Heart left ventricle (tissue), 13 donors: Measurements from ENCODE around the gene FBXL7.

Experiments used
- CTCF ChIP-seq, 12 donors: fragments of 200-600 bp; sonication (generic) in 4 of 12; IDR thresholded peaks; one replicate each; pipeline versions ENCODE4 v1.5.0 to v1.8.0; 2018 to 2022; ENCODE audit warnings: antibody characterized with exemption in 12 of 12, mild to moderate bottlenecking in 5 of 12
- POLR2A ChIP-seq, 2 donors: fragments of 450-650 bp; IDR thresholded peaks; one replicate each; pipeline ENCODE4 v1.6.1; 2017; ENCODE audit warnings: antibody characterized with exemption in 2 of 2, mild to moderate bottlenecking in 2 of 2, moderate library complexity in 2 of 2
- donor health status: ischemic (EF 13 %, LVEDD 7.1; RV severe dilation, severe dysfunction).
- donor health status: DM: no; HTN: yes; CAD: no.
- donor health status: DM: no; HTN: no; CAD: no.
- donor health status: ischemic (EF 25% LVEDD 6.9; RV normal size, moderate dysfunction).
- donor health status: ischemic (EF 25% LVEDD 5.7; RV mildly dilated, moderate dysfunction).
- donor health status: ischemic (EF 35%, LVEDD 5.7; RV mildly dilated, moderate dysfunction).
- donor health status: nonischemic (EF 11% LVEDD 7.7; RV severe dilation, severe dysfunction).
- donor health status: DM: yes; HTN: yes; CAD: no.
- donor health status: PGD.
- donor health status: ischemic (EF 29% LVEDD 5.4; RV normal size, mild dysfunction).
- donor health status: nonischemic (EF 23%, LVEDD 6.1; RV moderate dilation, normal function).

- TF ChIP-seq CTCF (IDR thresholded peaks at IDR 0.05) (no peak), POLR2A (IDR thresholded peaks at IDR 0.05) (no peak)
Observed at GRCh38 chr5:15549961-15550360, 50.0 kb downstream of the FBXL7 start.
